A549 (cell line): ENCODE data around the gene MBNL2. TPM values are rescaled to one million over a fixed set of nuclear protein-coding genes. Genes with fewer than 3 reads are reported as not detected.

ENCODE experiments used
- ATAC-seq, 2 experiments: fragments of 200-7000 bp in 1 of 2; fragments of >200 bp in 1 of 2; cut with Nextera tagmentation in 1 of 2; cut with Tn5 transposase in 1 of 2; 3 replicates each; pipeline versions ENCODE4 v1.8.0 to v1.9.1; 2018 to 2020; ENCODE audit warnings: mild to moderate bottlenecking in 1 of 2, moderate library complexity in 1 of 2
- CTCF ChIA-PET: fragments of 300-600 bp; sonication (Branson Sonifier 250); formaldehyde crosslinking; extraction: SDS; loops from one replicate; lab custom pipeline; 2021; ENCODE audit warnings: antibody characterized with exemption, inconsistent platforms; lab: Yijun Ruan, JAX
- POLR2A ChIA-PET: fragments of 350-600 bp; formaldehyde crosslinking; extraction: SDS; loops from one replicate; lab custom pipeline; 2021; ENCODE audit warnings: antibody characterized with exemption, inconsistent platforms; lab: Yijun Ruan, JAX
- DNase-seq, 2 experiments: peaks; one replicate each; pipeline versions ENCODE4 v3.0.0 to v3.0.0-alpha.2; 2011 to 2016; ENCODE audit warnings: low read depth in 1 of 2, low spot score in 1 of 2
- FAIRE-seq: peaks from 2 replicates; lab custom pipeline; 2011; peaks lifted over from hg19 to GRCh38; lab: Jason Lieb, UNC
- H3K27ac ChIP-seq, 2 experiments: fragments of >200 bp; sonication (Bioruptor Twin); formaldehyde crosslinking; 3 replicates each; pipeline ENCODE4 v1.5.1; 2016 to 2017
- H3K4me1 ChIP-seq: fragments of >200 bp; sonication (Bioruptor Twin); formaldehyde crosslinking; 3 replicates; pipeline ENCODE4 v1.6.1; 2016
- H3K4me2 ChIP-seq: fragments of >200 bp; sonication (Bioruptor Twin); formaldehyde crosslinking; 3 replicates; pipeline ENCODE4 v1.6.1; 2016
- H3K4me3 ChIP-seq: fragments of >200 bp; sonication (Bioruptor Twin); formaldehyde crosslinking; 3 replicates; pipeline ENCODE4 v1.5.1; 2016
- H3K9me3 ChIP-seq: fragments of >200 bp; sonication (Bioruptor Twin); formaldehyde crosslinking; 3 replicates; pipeline ENCODE4 v1.6.1; 2016
- BHLHE40 ChIP-seq: IDR thresholded peaks from 2 replicates; pipeline ENCODE4 v1.6.1; 2012; ENCODE audit warnings: low read depth, low read length, inconsistent platforms
- CBX8 ChIP-seq: fragments of 200-600 bp; sonication (generic); IDR thresholded peaks from 2 replicates; pipeline ENCODE4 v1.6.1; 2016
- CEBPB ChIP-seq, 2 experiments: fragments of >200 bp in 1 of 2; sonication (Bioruptor Twin) in 1 of 2; formaldehyde crosslinking in 1 of 2; IDR thresholded peaks; 2 replicates each; pipeline ENCODE4 v1.6.1; 2012 to 2016
- EHF ChIP-seq: fragments of 250-450 bp; sonication (Bioruptor Pico); IDR thresholded peaks from 2 replicates; pipeline ENCODE4 v1.5.0; 2020; ENCODE audit warnings: mild to moderate bottlenecking
- GATA3 ChIP-seq: IDR thresholded peaks from 2 replicates; pipeline ENCODE4 v1.6.1; 2012; ENCODE audit warnings: borderline replicate concordance
- HDAC2 ChIP-seq: fragments of 200-600 bp; sonication (generic); IDR thresholded peaks from 2 replicates; pipeline ENCODE4 v1.6.1; 2016
- HOXA7 ChIP-seq: fragments of 250-450 bp; sonication (Bioruptor Pico); IDR thresholded peaks from 2 replicates; pipeline ENCODE4 v1.5.0; 2020; ENCODE audit warnings: mild to moderate bottlenecking, moderate library complexity
- HOXB13 ChIP-seq: fragments of 250-450 bp; sonication (Bioruptor Pico); IDR thresholded peaks from 2 replicates; pipeline ENCODE4 v1.5.0; 2020; ENCODE audit warnings: low read depth, mild to moderate bottlenecking, moderate library complexity
- HOXB5 ChIP-seq: fragments of 250-450 bp; sonication (Bioruptor Pico); IDR thresholded peaks from 2 replicates; pipeline ENCODE4 v1.5.0; 2020; ENCODE audit warnings: mild to moderate bottlenecking, moderate library complexity
- JUN ChIP-seq, 2 experiments: fragments of >200 bp; sonication (Bioruptor Twin); formaldehyde crosslinking; IDR thresholded peaks; 2 replicates in 1 of 2; 3 replicates in 1 of 2; pipeline ENCODE4 v1.6.1; 2016 to 2017
- JUNB ChIP-seq: fragments of >200 bp; sonication (Bioruptor Twin); formaldehyde crosslinking; IDR thresholded peaks from 2 replicates; pipeline ENCODE4 v1.6.1; 2016
- NPAS2 ChIP-seq: fragments of 250-450 bp; sonication (Bioruptor Pico); IDR thresholded peaks from 2 replicates; pipeline ENCODE4 v1.8.0; 2022; ENCODE audit warnings: mild to moderate bottlenecking, moderate library complexity, borderline replicate concordance
- NR3C1 ChIP-seq: fragments of >200 bp; sonication (Bioruptor Twin); formaldehyde crosslinking; IDR thresholded peaks from 3 replicates; pipeline ENCODE4 v1.6.1; 2017
- PHF8 ChIP-seq: fragments of 200-600 bp; sonication (generic); IDR thresholded peaks from 2 replicates; pipeline ENCODE4 v1.6.1; 2016; ENCODE audit warnings: low read depth, mild to moderate bottlenecking, antibody characterized with exemption, moderate library complexity, borderline replicate concordance
- POLR2AphosphoS2 ChIP-seq: conservative IDR thresholded peaks from 2 replicates; pipeline ENCODE4 v1.6.1; 2012; ENCODE audit warnings: low read length, improper control_type of control experiment, inconsistent platforms
- RAD21 ChIP-seq, 2 experiments: fragments of >200 bp in 1 of 2; sonication (Bioruptor Twin) in 1 of 2; formaldehyde crosslinking in 1 of 2; IDR thresholded peaks in 1 of 2; conservative IDR thresholded peaks in 1 of 2; 2 replicates in 1 of 2; 3 replicates in 1 of 2; pipeline ENCODE4 v1.6.1; 2012 to 2018; ENCODE audit warnings: inconsistent platforms in 1 of 2
- RARB ChIP-seq: fragments of 250-450 bp; sonication (Bioruptor Pico); IDR thresholded peaks from 2 replicates; pipeline ENCODE4 v1.8.0; 2021; ENCODE audit warnings: mild to moderate bottlenecking, moderate library complexity
- RCOR1 ChIP-seq: fragments of 150-350 bp; IDR thresholded peaks from 2 replicates; pipeline ENCODE4 v1.6.1; 2014; ENCODE audit warnings: antibody characterized with exemption, low read length, low read depth
- RFX5 ChIP-seq: fragments of 450-650 bp; IDR thresholded peaks from 2 replicates; pipeline ENCODE4 v1.7.1; 2014; ENCODE audit warnings: antibody characterized with exemption, mild to moderate bottlenecking, moderate library complexity
- RNF2 ChIP-seq: fragments of 200-600 bp; sonication (generic); IDR thresholded peaks from 2 replicates; pipeline ENCODE4 v1.6.1; 2016; ENCODE audit warnings: low read depth, mild to moderate bottlenecking, antibody characterized with exemption, moderate library complexity, borderline replicate concordance
- TP53 ChIP-seq: fragments of 250-450 bp; sonication (Bioruptor Pico); IDR thresholded peaks from 2 replicates; pipeline ENCODE4 v1.5.0; 2021; ENCODE audit warnings: mild to moderate bottlenecking, moderate library complexity
- ZC3H11A ChIP-seq: fragments of 450-650 bp; IDR thresholded peaks from 2 replicates; pipeline ENCODE4 v1.6.1; 2014; ENCODE audit warnings: antibody characterized with exemption, mild to moderate bottlenecking
- ZNF302 ChIP-seq: fragments of 250-450 bp; sonication (Bioruptor Pico); IDR thresholded peaks from 2 replicates; pipeline ENCODE4 v1.9.0; 2021; ENCODE audit warnings: inconsistent platforms, mild to moderate bottlenecking, moderate library complexity
- ZSCAN20 ChIP-seq: fragments of 250-450 bp; sonication (Bioruptor Pico); IDR thresholded peaks from 2 replicates; pipeline ENCODE4 v1.8.0; 2022; ENCODE audit warnings: mild to moderate bottlenecking, moderate library complexity
- WGBS: methylation state at CpG from one replicate; pipeline ENCODE4 v1.1.6; 2017; ENCODE audit errors: missing lambda C conversion rate; 5-methylcytosine and 5-hydroxymethylcytosine counted together
- polyA plus RNA-seq, 4 experiments: library from polyadenylated mRNA; depleted of rRNA in 3 of 4; stranded (reverse); fragments of >200 nt; fragmentation: RNase III in 1 of 4; extraction: RNeasy Plus Mini Kit Qiagen cat#74134 plus additional on column Dnase treatment in 1 of 4; gene quantifications; 2 replicates in 3 of 4; 3 replicates in 1 of 4; pipeline ENCODE4 v1.2.3, GENCODE V29; 2011 to 2017
- TF ChIP-seq, protein P1 (sequence below): IDR thresholded peaks from 2 replicates; pipeline ENCODE4 v1.6.1; 2012; ENCODE audit warnings: low read depth, borderline replicate concordance
- TF ChIP-seq, protein P2 (sequence below): fragments of 150-350 bp; IDR thresholded peaks from 2 replicates; pipeline ENCODE4 v1.6.1; 2014; ENCODE audit warnings: low read depth, mild to moderate bottlenecking, low read length
- TF ChIP-seq, protein P3 (sequence below): fragments of 250-450 bp; sonication (Bioruptor Pico); IDR thresholded peaks from 2 replicates; pipeline ENCODE4 v1.5.0; 2021; ENCODE audit warnings: mild to moderate bottlenecking, moderate library complexity, borderline replicate concordance
- TF ChIP-seq, protein P4 (sequence below): fragments of 450-650 bp; IDR thresholded peaks from 2 replicates; pipeline ENCODE4 v1.6.1; 2014; ENCODE audit warnings: antibody characterized with exemption
- TF ChIP-seq, protein P5 (sequence below): IDR thresholded peaks from 2 replicates; pipeline ENCODE4 v1.6.1; 2012
- TF ChIP-seq, protein P6 (sequence below): fragments of >200 bp; sonication (Bioruptor Twin); formaldehyde crosslinking; IDR thresholded peaks from 2 replicates; pipeline ENCODE4 v1.6.1; 2016

MBNL2 gene
- polyA plus RNA-seq, 2 of the 4 experiments (the other 2 are of a cell fraction) = 18.7 to 20.6 TPM

DNA sequence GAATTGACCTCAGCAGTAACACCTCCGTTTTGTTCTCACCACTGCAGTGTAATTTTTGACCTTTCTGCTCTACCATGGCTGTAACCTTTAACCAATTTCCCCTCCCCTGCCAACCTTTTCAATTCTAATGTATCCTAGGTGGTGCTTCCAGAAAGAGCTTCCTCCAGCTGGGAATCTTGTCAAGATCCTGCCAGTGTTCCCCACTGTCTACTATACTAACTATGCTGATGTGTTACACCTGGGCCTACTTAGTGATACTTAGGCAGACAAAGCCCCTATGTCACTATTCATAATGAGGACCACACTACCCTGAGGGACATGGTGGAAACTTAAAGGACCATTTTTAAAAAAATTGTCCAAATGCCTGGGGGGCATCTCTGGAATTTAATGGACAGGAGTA is 41.0 kb downstream of the MBNL2 start:
- Histone ChIP-seq H3K9me3 (no peaks in the 10 kb centered on the region), H3K4me3 (no peak overlapping the region), H3K4me1 (peaks cover 71% of the 10 kb centered on the region), H3K4me2 (no peak overlapping the region), H3K27ac (peak overlapping the region; percentile 16 to 100; a peak in 3 of 6 replicates)
- DNase-seq (no peak), ATAC-seq (no peak), FAIRE-seq (no peak)
- 80% methylated on average over 1 of the region's 1 CpG for WGBS
- ChIA-PET CTCF (interaction anchor here (1.0 kb wide), 1 partner anchor 153 kb away, joined by 3 read pairs; no protein-coding TSS in a partner anchor), POLR2A (no interaction called here)
- TF ChIP-seq EHF (CRISPR knock-in tag) = no peak
- TF ChIP-seq, protein P1, sequence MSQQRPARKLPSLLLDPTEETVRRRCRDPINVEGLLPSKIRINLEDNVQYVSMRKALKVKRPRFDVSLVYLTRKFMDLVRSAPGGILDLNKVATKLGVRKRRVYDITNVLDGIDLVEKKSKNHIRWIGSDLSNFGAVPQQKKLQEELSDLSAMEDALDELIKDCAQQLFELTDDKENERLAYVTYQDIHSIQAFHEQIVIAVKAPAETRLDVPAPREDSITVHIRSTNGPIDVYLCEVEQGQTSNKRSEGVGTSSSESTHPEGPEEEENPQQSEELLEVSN = no peak
- no peak for TF ChIP-seq ZC3H11A
- TF ChIP-seq CEBPB (IDR thresholded peaks at IDR 0.05) = no peak
- no peak for TF ChIP-seq TP53 (CRISPR knock-in tag)
- no peak for TF ChIP-seq ZSCAN20 (CRISPR knock-in tag)
- TF ChIP-seq, protein P2, sequence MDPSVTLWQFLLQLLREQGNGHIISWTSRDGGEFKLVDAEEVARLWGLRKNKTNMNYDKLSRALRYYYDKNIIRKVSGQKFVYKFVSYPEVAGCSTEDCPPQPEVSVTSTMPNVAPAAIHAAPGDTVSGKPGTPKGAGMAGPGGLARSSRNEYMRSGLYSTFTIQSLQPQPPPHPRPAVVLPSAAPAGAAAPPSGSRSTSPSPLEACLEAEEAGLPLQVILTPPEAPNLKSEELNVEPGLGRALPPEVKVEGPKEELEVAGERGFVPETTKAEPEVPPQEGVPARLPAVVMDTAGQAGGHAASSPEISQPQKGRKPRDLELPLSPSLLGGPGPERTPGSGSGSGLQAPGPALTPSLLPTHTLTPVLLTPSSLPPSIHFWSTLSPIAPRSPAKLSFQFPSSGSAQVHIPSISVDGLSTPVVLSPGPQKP = no peak
- TF ChIP-seq NR3C1 = no peak
- no peak for TF ChIP-seq RCOR1
- TF ChIP-seq BHLHE40 = no peak
- TF ChIP-seq RNF2 = no peak
- no peak for TF ChIP-seq RARB (CRISPR knock-in tag)
- TF ChIP-seq, protein P3, sequence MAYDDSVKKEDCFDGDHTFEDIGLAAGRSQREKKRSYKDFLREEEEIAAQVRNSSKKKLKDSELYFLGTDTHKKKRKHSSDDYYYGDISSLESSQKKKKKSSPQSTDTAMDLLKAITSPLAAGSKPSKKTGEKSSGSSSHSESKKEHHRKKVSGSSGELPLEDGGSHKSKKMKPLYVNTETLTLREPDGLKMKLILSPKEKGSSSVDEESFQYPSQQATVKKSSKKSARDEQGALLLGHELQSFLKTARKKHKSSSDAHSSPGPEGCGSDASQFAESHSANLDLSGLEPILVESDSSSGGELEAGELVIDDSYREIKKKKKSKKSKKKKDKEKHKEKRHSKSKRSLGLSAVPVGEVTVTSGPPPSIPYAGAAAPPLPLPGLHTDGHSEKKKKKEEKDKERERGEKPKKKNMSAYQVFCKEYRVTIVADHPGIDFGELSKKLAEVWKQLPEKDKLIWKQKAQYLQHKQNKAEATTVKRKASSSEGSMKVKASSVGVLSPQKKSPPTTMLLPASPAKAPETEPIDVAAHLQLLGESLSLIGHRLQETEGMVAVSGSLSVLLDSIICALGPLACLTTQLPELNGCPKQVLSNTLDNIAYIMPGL (CRISPR knock-in tag) = no peak
- no peak for TF ChIP-seq HOXA7 (CRISPR knock-in tag)
- no peak for TF ChIP-seq NPAS2 (CRISPR knock-in tag)
- no peak for TF ChIP-seq GATA3

DNA sequence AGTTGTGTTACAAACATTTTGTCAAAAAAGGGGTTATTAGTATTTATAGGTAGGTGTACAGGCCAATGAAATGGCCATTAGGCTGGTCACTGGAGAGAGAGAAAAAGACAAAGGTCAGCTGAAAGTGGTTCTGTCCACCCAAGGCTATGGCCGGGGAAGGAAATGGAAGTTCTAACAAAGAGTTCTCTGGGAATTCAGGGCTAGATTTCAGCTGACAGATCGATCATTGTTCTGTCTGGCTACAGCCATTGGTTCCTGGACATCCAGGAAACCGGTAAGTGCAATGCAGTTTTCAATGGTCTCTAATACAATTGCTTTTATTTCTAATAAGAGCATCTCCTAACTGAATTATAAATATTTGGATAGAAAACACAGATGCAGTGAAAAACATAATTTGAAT is 42.5 kb downstream of the MBNL2 start:
- Histone ChIP-seq H3K4me3 (no peak overlapping the region), H3K4me1 (peaks cover 69% of the 10 kb centered on the region), H3K4me2 (peak overlapping the region; percentile 3; the same call in 1 of the 3 replicates), H3K9me3 (no peaks in the 10 kb centered on the region), H3K27ac (peak overlapping the region in 1 of 2 experiments; percentile 73; a peak in 3 of 6 replicates)
- ATAC-seq (no peak), DNase-seq (no peak), FAIRE-seq (no peak)
- ChIA-PET POLR2A (no interaction called here), CTCF (interaction anchor here (0.9 kb wide), 1 partner anchor 8 kb away, joined by 4 read pairs; no protein-coding TSS in a partner anchor)
- no peak for TF ChIP-seq HOXB13 (CRISPR knock-in tag)
- TF ChIP-seq HDAC2 = no peak
- TF ChIP-seq PHF8 = no peak
- no peak for TF ChIP-seq POLR2AphosphoS2
- no peak for TF ChIP-seq CEBPB (IDR thresholded peaks at IDR 0.05)
- TF ChIP-seq JUNB = no peak
- no peak for TF ChIP-seq NPAS2 (CRISPR knock-in tag)
- no peak for TF ChIP-seq EHF (CRISPR knock-in tag)
- 96% methylated on average over 3 of the region's 3 CpGs for WGBS

DNA sequence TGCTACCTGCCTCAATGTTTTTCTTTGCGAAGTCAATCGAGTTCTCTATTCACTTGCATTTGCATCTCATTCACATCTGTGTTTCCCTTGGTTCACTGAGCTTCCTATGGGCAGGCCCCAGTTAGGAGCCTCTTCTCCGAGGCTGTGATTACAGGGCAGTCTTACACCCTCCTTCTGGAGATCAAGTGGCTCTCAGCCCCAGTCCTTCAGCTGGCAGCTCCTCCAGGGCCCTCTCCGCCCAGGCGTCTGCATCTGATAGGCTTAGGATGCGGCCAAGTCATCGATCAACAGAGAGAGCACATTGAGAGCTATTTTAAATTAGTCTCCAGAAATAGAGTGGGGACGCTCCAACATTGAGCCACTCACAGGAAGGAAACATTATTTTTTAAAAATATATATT is 44.2 kb downstream of the MBNL2 start:
- Histone ChIP-seq H3K4me1 (peaks cover 52% of the 10 kb centered on the region), H3K4me3 (no peak overlapping the region), H3K27ac (peak overlapping the region in 1 of 2 experiments; percentile 80; a peak in 4 of 6 replicates), H3K9me3 (no peaks in the 10 kb centered on the region), H3K4me2 (peak overlapping the region; percentile 31; the same call in 2 of the 3 replicates)
- POLR2A ChIA-PET = no interaction called here
- FAIRE-seq (no peak), ATAC-seq (no peak), DNase-seq (no peak)
- WGBS = 89% methylated on average over 8 of the region's 8 CpGs
- CTCF ChIA-PET = interaction anchor here (0.6 to 0.7 kb wide), 2 partner anchors 14 to 1477 kb away, joined by 3 read pairs; no protein-coding TSS in a partner anchor
- TF ChIP-seq RFX5 (no peak), RNF2 (no peak), CBX8 (no peak), HOXB5 (no peak), RARB (CRISPR knock-in tag) (no peak), JUN (IDR thresholded peaks at IDR 0.05) (no peak), RCOR1 (no peak), ZNF302 (CRISPR knock-in tag) (no peak), RAD21 (conservative IDR thresholded peaks at IDR 0.05 in 1 of 2, IDR thresholded peaks at IDR 0.05 in 1 of 2) (no peak), PHF8 (no peak)
- TF ChIP-seq, protein P4, sequence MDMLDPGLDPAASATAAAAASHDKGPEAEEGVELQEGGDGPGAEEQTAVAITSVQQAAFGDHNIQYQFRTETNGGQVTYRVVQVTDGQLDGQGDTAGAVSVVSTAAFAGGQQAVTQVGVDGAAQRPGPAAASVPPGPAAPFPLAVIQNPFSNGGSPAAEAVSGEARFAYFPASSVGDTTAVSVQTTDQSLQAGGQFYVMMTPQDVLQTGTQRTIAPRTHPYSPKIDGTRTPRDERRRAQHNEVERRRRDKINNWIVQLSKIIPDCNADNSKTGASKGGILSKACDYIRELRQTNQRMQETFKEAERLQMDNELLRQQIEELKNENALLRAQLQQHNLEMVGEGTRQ = no peak
- TF ChIP-seq, protein P5, sequence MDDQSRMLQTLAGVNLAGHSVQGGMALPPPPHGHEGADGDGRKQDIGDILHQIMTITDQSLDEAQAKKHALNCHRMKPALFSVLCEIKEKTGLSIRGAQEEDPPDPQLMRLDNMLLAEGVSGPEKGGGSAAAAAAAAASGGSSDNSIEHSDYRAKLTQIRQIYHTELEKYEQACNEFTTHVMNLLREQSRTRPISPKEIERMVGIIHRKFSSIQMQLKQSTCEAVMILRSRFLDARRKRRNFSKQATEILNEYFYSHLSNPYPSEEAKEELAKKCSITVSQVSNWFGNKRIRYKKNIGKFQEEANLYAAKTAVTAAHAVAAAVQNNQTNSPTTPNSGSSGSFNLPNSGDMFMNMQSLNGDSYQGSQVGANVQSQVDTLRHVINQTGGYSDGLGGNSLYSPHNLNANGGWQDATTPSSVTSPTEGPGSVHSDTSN = no peak
- TF ChIP-seq, protein P6, sequence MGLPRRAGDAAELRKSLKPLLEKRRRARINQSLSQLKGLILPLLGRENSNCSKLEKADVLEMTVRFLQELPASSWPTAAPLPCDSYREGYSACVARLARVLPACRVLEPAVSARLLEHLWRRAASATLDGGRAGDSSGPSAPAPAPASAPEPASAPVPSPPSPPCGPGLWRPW = no peak
